K562 (cell line): ENCODE results near the gene PBRM1. TPM values are rescaled to one million over a fixed set of nuclear protein-coding genes. Genes with fewer than 3 reads are reported as not detected.
A peak's percentile ranks its signal among the peaks of the same experiment; 100 is the strongest.

ENCODE experiments used
- ATAC-seq: fragments of 200-7000 bp; cut with Tn5 transposase; 3 replicates; pipeline ENCODE4 v1.9.1; 2020; ENCODE audit warnings: moderate library complexity
- BruUV-seq: library from RNA; stranded (reverse); fragments of 400-500 nt; replicated peaks from 2 replicates; lab custom pipeline; 2021; lab: Mats Ljungman, UMichigan
- CTCF ChIA-PET: fragments of 300-600 bp; formaldehyde crosslinking; extraction: SDS; loops from one replicate; lab custom pipeline; 2021; ENCODE audit warnings: low intra/inter-chr PET ratio; lab: Yijun Ruan, JAX
- POLR2A ChIA-PET: fragments of 300-600, 350-650 bp; sonication (Branson Sonifier 250); formaldehyde crosslinking; extraction: SDS; loops from one replicate; lab custom pipeline; 2021; ENCODE audit warnings: antibody characterized with exemption, inconsistent platforms; lab: Yijun Ruan, JAX
- DNase-seq, 4 experiments: peaks; one replicate each; pipeline versions ENCODE4 v3.0.0 to v3.0.0-alpha.2; 2011 to 2018; ENCODE audit warnings: low spot score in 3 of 4, mixed read lengths in 3 of 4; ENCODE audit errors: extremely low read depth in 1 of 4
- FAIRE-seq: peaks from 2 replicates; lab custom pipeline; 2011; peaks lifted over from hg19 to GRCh38; lab: Jason Lieb, UNC
- H2AFZ ChIP-seq: 2 replicates; pipeline ENCODE4 v1.6.0; 2011; ENCODE audit warnings: low read depth, low read length, control low read depth, inconsistent platforms
- H3K27ac ChIP-seq: fragments of 200-600 bp; 3 replicates; pipeline ENCODE4 v1.8.0; 2011; ENCODE audit warnings: low read depth, mild to moderate bottlenecking, control low read depth, inconsistent platforms, low read length, moderate library complexity, mixed read lengths; ENCODE audit errors: extremely low read depth
- H3K27me3 ChIP-seq, 2 experiments: fragments of 300-600 bp in 1 of 2; 2 replicates in 1 of 2; 3 replicates in 1 of 2; pipeline versions ENCODE4 v1.6.0 to v1.8.0; 2011; ENCODE audit warnings: inconsistent platforms in 2 of 2, low read length in 2 of 2, mild to moderate bottlenecking in 1 of 2, mixed read lengths in 1 of 2, moderate library complexity in 1 of 2; ENCODE audit not compliant: control insufficient read depth in 2 of 2, insufficient read depth in 2 of 2
- H3K36me3 ChIP-seq: fragments of 300-600 bp; 3 replicates; pipeline ENCODE4 v1.8.0; 2011; ENCODE audit warnings: mild to moderate bottlenecking, low read length, inconsistent platforms; ENCODE audit not compliant: control insufficient read depth, insufficient read depth
- H3K4me1 ChIP-seq, 2 experiments: fragments of 200-600 bp in 1 of 2; replicated peaks in 1 of 2; 2 replicates in 1 of 2; 3 replicates in 1 of 2; pipeline versions ENCODE4 v1.5.1 to v1.8.0; 2011; ENCODE audit warnings: inconsistent platforms in 2 of 2, low read length in 2 of 2, mild to moderate bottlenecking in 1 of 2, mixed read lengths in 1 of 2, moderate library complexity in 1 of 2; ENCODE audit not compliant: control insufficient read depth in 2 of 2, insufficient read depth in 2 of 2
- H3K4me2 ChIP-seq: 2 replicates; pipeline ENCODE4 v1.6.1; 2011; ENCODE audit warnings: low read length, control low read depth, inconsistent platforms, mixed read lengths; ENCODE audit not compliant: insufficient read depth
- H3K4me3 ChIP-seq: fragments of 200-600 bp; sonication (generic), shearing (Covaris generic); 2 replicates; pipeline ENCODE4 v1.5.1; 2016; ENCODE audit warnings: control low read depth, inconsistent platforms
- H3K79me2 ChIP-seq: fragments of 200-600 bp; 3 replicates; pipeline ENCODE4 v1.8.0; 2011; ENCODE audit warnings: low read length, inconsistent platforms; ENCODE audit not compliant: control insufficient read depth, insufficient read depth
- H3K9ac ChIP-seq, 2 experiments: 2 replicates each; pipeline versions ENCODE4 v1.6.0 to v1.6.1; 2011; ENCODE audit warnings: low read depth in 2 of 2, low read length in 2 of 2, control low read depth in 1 of 2, inconsistent platforms in 1 of 2, mild to moderate bottlenecking in 1 of 2, mixed read lengths in 1 of 2; ENCODE audit not compliant: insufficient read depth in 1 of 2
- H3K9me1 ChIP-seq: one replicate; pipeline ENCODE4 v1.6.0; 2011; ENCODE audit warnings: inconsistent platforms, mild to moderate bottlenecking, low read length, moderate library complexity; ENCODE audit not compliant: control insufficient read depth, insufficient read depth
- H3K9me3 ChIP-seq: replicated peaks from 2 replicates; pipeline ENCODE4 v1.5.1; 2011; ENCODE audit warnings: low read depth, low read length, inconsistent platforms; ENCODE audit not compliant: control insufficient read depth, insufficient read depth
- H4K20me1 ChIP-seq: replicated peaks from 2 replicates; pipeline ENCODE4 v1.6.1; 2011; ENCODE audit warnings: low read length, inconsistent platforms, mixed read lengths; ENCODE audit not compliant: control insufficient read depth, insufficient read depth
- WGBS: fragments of 100-300 bp; shearing (Covaris generic); methylation state at CpG from one replicate; pipeline ENCODE4 v1.1.6; 2016; ENCODE audit warnings: low coverage, mixed read lengths; ENCODE audit not compliant: insufficient coverage; ENCODE audit errors: missing lambda C conversion rate; 5-methylcytosine and 5-hydroxymethylcytosine counted together
- in situ Hi-C: fragments of 300-500 bp; cut with MboI; formaldehyde crosslinking; loops from 4 replicates; pipeline ENCODE4 v1.15.0; 2018; ENCODE audit warnings: inconsistent platforms, mixed read lengths
- intact Hi-C: fragments of 100-400 bp; cut with micrococcal nuclease; formaldehyde crosslinking; loops from 2 replicates; pipeline ENCODE4 v1.14.2; 2022
- polyA plus RNA-seq, 8 experiments: library from polyadenylated mRNA; depleted of rRNA in 4 of 8; stranded (reverse) in 5 of 8; unstranded in 3 of 8; fragments of >200 nt; fragmentation: Nextera tagmentation in 2 of 8; fragmentation: Illumina TruSeq in 1 of 8; extraction: Ambion mirVana in 2 of 8; extraction: Trizol in 1 of 8; gene quantifications; 2 replicates each; pipeline versions ENCODE4 v1.2.1 to v1.2.3, GENCODE V29; 2011 to 2014; ENCODE audit warnings: inconsistent platforms in 1 of 8, missing spikeins in 1 of 8
- total RNA-seq, 7 experiments: library from RNA; depleted of rRNA in 6 of 7; stranded (reverse); fragments of >200 nt in 6 of 7; fragmentation: Illumina TruSeq in 2 of 7; extraction: Trizol in 2 of 7; gene quantifications; 2 replicates each; pipeline versions ENCODE4 v1.2.1 to v1.2.3, GENCODE V29; 2011 to 2021; ENCODE audit warnings: low replicate concordance in 1 of 7
- TF ChIP-seq, protein P1 (sequence below): fragments of 450-650 bp; IDR thresholded peaks from 2 replicates; pipeline ENCODE4 v1.6.1; 2016; ENCODE audit warnings: antibody characterized with exemption
- TF ChIP-seq, protein P2 (sequence below): sonication (generic); formaldehyde crosslinking; IDR thresholded peaks from 2 replicates; pipeline ENCODE4 v1.8.1; 2023; ENCODE audit warnings: mild to moderate bottlenecking, missing genetic modification reagents

The PBRM1 gene
- total and polyA plus RNA-seq, 9 of the 15 experiments (the other 6 are each of a cell fraction or from before 2014, with no cell fraction given) = 3.9 to 31.8 (median 19.0) TPM

DNA sequence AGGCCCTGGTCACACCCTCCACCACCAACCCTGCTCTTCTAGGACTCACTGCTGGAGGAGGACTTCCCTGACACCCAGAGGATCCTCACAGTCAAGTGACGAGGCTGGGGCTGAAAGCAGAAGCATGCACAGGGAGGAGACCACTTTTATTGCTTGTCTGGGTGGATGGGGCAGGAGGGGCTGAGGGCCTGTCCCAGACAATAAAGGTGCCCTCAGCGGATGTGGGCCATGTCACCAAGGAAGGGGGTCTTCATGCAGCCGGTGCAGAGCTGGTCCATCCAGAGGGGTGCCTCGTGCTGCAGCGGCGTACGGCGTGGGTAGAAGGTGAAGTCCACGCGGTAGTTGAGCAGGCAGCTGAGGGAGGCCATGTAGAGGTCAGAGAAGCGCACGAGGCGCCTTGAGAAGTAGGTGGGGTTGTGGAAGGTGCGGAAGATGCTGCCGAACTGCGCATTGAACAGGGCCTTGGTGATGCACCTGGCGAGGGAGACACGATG lies 161.4 kb downstream of the PBRM1 start:
- Histone ChIP-seq H3K27me3 (no peaks in the 10 kb centered on the region), H3K4me3 (no peak overlapping the region), H3K4me1 (peaks cover 2 to 53% of the 10 kb centered on the region in 2 experiments; a peak in 3 of 5 replicates), H3K79me2 (peaks cover 4% of the 10 kb centered on the region; the same call in 1 of the 3 replicates), H3K27ac (no peak overlapping the region), H4K20me1 (no peaks in the 10 kb centered on the region; the same call in 1 of the 2 replicates), H3K9me3 (no peaks in the 10 kb centered on the region), H3K9ac (no peak overlapping the region; a peak in 1 of 4 replicates), H3K9me1 (no peaks in the 10 kb centered on the region), H2AFZ (no peak overlapping the region), H3K4me2 (no peak overlapping the region), H3K36me3 (peaks cover 56% of the 10 kb centered on the region; the same call in 2 of the 3 replicates)
- intact Hi-C loops = no loop called here
- POLR2A ChIA-PET = interaction anchor here (0.6 to 1.0 kb wide), 2 partner anchors 19 to 42 kb away, joined by 3 read pairs; no protein-coding TSS in a partner anchor
- DNase-seq = no peak
- no peak for FAIRE-seq
- in situ Hi-C loops = no loop called here
- TSS peak; percentile 67 for BruUV-seq
- 83% methylated on average over 10 of the region's 18 CpGs for WGBS
- TF ChIP-seq, protein P1, sequence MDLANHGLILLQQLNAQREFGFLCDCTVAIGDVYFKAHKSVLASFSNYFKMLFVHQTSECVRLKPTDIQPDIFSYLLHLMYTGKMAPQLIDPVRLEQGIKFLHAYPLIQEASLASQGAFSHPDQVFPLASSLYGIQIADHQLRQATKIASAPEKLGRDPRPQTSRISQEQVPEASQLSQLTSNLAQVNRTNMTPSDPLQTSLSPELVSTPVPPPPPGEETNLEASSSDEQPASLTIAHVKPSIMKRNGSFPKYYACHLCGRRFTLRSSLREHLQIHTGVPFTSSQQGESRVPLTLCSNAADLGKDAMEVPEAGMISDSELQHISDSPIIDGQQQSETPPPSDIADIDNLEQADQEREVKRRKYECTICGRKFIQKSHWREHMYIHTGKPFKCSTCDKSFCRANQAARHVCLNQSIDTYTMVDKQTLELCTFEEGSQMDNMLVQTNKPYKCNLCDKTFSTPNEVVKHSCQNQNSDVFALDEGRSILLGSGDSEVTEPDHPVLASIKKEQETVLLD = no peak
- TF ChIP-seq, protein P2, sequence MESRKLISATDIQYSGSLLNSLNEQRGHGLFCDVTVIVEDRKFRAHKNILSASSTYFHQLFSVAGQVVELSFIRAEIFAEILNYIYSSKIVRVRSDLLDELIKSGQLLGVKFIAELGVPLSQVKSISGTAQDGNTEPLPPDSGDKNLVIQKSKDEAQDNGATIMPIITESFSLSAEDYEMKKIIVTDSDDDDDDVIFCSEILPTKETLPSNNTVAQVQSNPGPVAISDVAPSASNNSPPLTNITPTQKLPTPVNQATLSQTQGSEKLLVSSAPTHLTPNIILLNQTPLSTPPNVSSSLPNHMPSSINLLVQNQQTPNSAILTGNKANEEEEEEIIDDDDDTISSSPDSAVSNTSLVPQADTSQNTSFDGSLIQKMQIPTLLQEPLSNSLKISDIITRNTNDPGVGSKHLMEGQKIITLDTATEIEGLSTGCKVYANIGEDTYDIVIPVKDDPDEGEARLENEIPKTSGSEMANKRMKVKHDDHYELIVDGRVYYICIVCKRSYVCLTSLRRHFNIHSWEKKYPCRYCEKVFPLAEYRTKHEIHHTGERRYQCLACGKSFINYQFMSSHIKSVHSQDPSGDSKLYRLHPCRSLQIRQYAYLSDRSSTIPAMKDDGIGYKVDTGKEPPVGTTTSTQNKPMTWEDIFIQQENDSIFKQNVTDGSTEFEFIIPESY (CRISPR knock-in tag) = peak; percentile 75
- ATAC-seq = no peak
- CTCF ChIA-PET = no interaction called here
